Activated naive CD4-positive, alpha-beta T cell treated with anti-CD3 and anti-CD28 coated beads, Interleukin-2, amount 10 ng/mL, durations not matched to agents 7 days and 5 days (primary cell): ENCODE measurements around the gene PTH1R.

ENCODE experiments used
- CTCF ChIA-PET: fragments of 350-600 bp; sonication (Branson Sonifier 250); formaldehyde crosslinking; loops from one replicate; lab custom pipeline; 2021; ENCODE audit warnings: antibody characterized with exemption; lab: Charles Lee
- DNase-seq: peaks from one replicate; pipeline ENCODE4 v3.0.0-alpha.2; 2020
- H3K27ac Mint-ChIP-seq: one replicate; pipeline ENCODE4 v1.8.0; 2021; ENCODE audit warnings: mild to moderate bottlenecking, moderate library complexity, mixed read lengths
- H3K27me3 Mint-ChIP-seq: one replicate; pipeline ENCODE4 v1.8.0; 2021; ENCODE audit warnings: mild to moderate bottlenecking, mixed read lengths
- H3K36me3 Mint-ChIP-seq: one replicate; pipeline ENCODE4 v1.8.0; 2021; ENCODE audit warnings: mixed read lengths
- H3K4me1 Mint-ChIP-seq: one replicate; pipeline ENCODE4 v1.8.0; 2021; ENCODE audit warnings: mixed read lengths
- H3K4me3 Mint-ChIP-seq: one replicate; pipeline ENCODE4 v1.8.0; 2021; ENCODE audit warnings: mild to moderate bottlenecking, moderate library complexity, mixed read lengths
- H3K9me3 Mint-ChIP-seq: one replicate; pipeline ENCODE4 v1.8.0; 2021; ENCODE audit warnings: mixed read lengths

Gene PTH1R

DNA sequence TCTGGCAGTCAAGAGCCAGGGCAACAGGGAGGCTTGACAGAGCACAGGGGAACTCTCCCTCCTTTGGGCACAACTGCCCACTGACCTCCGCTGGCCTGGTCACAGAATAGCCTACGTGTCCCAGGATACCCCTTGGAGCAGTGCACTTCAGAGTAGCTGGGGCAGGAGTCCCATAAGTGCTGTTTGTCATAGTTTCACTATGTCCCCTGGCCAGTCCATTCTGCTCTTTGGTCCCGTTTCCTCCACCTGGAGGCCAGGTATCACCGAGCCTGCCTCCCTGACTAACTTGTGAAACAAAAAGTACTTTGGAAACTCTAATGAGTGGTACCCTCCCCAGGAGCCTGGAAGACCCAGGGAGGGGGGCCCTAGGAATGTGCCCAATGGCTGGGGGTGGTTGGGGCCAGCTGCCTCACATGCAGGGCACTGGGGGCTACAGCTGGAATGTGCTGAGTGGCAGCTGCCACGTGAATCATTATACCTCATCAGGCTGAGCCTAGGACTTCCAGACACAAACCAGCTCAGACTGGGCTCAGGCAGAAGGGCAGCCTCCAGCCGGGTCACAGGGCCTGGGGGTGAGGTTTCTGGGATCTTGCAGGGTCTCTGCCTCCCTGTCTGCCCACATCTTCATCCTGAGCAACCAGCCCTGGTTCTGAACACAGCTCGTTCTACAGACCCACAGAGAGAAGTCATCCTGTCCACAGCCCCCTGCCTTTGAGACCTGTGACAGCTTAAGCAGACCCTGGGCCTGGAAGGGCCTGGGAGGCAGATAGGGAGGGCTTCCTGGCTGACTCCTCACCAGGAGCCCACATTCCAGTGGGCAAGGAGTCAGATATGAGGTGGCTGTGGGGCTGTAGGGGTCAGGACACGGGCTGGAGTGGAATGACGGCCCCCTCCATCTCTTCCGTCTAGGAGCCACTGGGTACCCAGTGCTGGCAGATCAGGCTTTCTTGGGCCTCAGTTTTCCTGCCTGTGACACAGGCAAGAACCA is 914 bp upstream of the PTH1R start:
- CTCF ChIA-PET, result interaction anchor here (0.5 to 1.4 kb wide), 3 partner anchors 11 to 290 kb away, joined by 3 to 4 read pairs (median 3); no protein-coding TSS in a partner anchor
- no peak overlapping the region for H3K27ac Mint-ChIP-seq
- H3K4me3 Mint-ChIP-seq, result no peak overlapping the region
- peaks cover 92% of the 10 kb centered on the region for H3K27me3 Mint-ChIP-seq
- no peaks in the 10 kb centered on the region for H3K36me3 Mint-ChIP-seq
- DNase-seq, result no peak
- peaks cover 10% of the 10 kb centered on the region for H3K4me1 Mint-ChIP-seq
- H3K9me3 Mint-ChIP-seq, result no peaks in the 10 kb centered on the region

DNA sequence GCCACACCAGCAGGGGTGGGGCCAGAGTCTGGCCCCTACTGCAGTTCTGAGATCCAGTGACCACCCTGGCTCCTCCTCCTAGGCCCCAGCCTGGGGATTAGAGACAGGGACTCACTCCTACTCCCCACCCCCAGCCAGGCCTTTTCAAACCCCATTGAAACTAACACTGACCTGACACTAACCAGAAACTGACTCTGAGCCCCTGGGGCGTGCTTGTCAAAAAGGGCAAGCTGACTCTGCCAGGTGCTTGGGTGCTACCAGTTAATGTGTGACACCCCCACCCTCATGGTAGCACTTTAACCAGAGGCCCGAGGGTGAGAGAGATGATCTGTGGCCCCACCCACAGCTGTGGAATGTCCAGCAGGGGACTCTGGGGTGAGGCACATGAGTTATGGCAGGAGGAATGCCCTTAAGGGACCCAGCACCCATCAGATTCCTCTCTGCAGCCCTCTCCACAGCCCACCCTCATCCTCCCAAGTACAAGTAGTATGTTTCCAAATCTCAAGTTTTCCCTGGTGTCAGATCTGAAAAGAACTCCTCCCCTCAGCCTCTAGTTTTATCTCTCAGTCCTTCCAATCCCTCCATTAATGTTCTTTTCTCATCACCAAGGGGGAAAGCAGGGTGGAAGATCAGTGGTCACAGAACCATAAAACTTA is 1.4 kb downstream of the PTH1R start:
- CTCF ChIA-PET, result interaction anchor here (2.3 kb wide), 1 partner anchor 12 kb away, joined by 7 read pairs; no protein-coding TSS in a partner anchor
- H3K9me3 Mint-ChIP-seq, result no peaks in the 10 kb centered on the region
- no peaks in the 10 kb centered on the region for H3K36me3 Mint-ChIP-seq
- DNase-seq, result no peak
- no peak overlapping the region for H3K4me3 Mint-ChIP-seq
- H3K4me1 Mint-ChIP-seq, result peaks cover 13% of the 10 kb centered on the region
- no peak overlapping the region for H3K27ac Mint-ChIP-seq
- H3K27me3 Mint-ChIP-seq, result peaks cover 93% of the 10 kb centered on the region

DNA sequence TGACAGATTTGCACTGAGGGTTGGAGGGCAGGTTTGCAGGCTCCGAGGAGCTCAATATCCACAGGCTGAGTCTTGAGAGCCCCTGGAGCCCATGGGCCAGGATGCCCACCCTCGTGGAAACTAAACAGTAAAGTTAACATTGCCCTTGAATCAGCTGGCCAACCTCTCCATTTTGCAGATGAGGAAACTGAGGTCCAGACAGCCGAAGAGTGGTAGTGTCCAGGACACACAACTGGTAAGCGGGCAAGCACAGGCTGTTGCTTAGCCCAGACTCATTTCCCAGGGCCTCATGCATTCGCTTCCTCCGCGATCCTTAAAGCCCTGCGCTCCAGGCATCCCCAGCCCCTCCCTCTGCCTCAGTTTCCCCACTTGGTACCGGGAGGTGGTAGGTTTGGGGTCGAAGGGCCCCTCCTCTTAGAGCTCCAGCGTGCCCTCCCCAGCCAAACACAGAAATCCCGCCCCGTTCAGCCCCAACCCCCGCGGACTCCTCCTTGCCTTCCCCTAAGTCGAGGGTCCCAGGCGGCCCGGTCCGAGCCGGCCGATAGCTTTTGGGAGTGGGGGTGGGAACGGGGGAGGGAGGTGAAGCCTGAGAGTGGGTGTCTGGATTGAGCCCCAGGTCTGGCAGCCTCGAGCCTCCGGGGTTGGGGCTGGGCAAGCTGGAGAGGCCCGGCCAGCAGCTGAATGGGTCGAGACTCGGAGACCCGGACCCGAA is 3.5 kb downstream of the PTH1R start:
- Mint-ChIP-seq H3K36me3 (no peaks in the 10 kb centered on the region), H3K4me3 (no peak overlapping the region), H3K27me3 (peaks cover 93% of the 10 kb centered on the region), H3K4me1 (peaks cover 8% of the 10 kb centered on the region), H3K9me3 (no peaks in the 10 kb centered on the region), H3K27ac (no peak overlapping the region)
- CTCF ChIA-PET, result no interaction called here
- DNase-seq, result no peak

DNA sequence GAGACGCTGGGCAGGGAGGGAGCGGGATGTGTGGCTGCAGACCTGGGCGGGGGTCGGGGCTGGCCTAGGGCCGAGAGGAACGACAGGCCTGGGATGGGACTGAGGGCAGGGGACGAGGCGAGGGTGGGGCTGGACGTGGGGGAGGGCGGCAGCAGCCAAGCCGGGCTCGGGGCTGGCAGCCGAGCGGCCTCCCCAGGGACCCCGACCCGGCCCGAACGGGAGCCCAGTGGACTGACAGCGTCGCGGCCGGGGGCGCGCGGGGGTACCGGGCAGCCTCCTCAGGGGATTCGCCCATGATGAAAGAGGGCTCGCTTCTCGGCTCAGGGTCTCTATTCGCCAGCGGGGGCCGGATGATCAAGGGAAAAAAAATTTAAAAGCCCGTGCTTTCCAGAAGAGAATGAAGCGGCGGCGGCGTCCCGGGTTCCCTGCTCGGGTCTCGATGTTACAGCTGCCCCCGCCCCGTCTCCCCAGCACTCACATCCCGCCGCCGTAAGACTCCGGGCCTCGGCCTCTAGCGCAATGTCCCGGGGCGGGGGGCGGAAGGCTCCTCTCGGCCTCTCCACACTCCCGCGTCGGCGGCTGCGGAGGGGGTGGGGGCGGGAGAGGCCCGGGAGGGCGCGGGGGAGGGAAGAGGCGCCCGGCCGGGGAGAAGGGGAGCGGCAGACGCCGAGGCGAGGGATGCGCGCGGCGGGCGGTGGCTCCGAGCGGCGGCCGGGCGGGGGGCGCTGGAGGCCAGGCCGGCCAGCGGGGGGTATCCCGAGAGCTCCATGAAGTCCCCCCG is 4.3 kb downstream of the PTH1R start:
- Mint-ChIP-seq H3K4me1 (peaks cover 8% of the 10 kb centered on the region), H3K4me3 (peak overlapping the region; percentile 37), H3K9me3 (no peaks in the 10 kb centered on the region), H3K27me3 (peaks cover 98% of the 10 kb centered on the region), H3K36me3 (no peaks in the 10 kb centered on the region), H3K27ac (no peak overlapping the region)
- CTCF ChIA-PET, result no interaction called here
- peak; percentile 42 for DNase-seq

DNA sequence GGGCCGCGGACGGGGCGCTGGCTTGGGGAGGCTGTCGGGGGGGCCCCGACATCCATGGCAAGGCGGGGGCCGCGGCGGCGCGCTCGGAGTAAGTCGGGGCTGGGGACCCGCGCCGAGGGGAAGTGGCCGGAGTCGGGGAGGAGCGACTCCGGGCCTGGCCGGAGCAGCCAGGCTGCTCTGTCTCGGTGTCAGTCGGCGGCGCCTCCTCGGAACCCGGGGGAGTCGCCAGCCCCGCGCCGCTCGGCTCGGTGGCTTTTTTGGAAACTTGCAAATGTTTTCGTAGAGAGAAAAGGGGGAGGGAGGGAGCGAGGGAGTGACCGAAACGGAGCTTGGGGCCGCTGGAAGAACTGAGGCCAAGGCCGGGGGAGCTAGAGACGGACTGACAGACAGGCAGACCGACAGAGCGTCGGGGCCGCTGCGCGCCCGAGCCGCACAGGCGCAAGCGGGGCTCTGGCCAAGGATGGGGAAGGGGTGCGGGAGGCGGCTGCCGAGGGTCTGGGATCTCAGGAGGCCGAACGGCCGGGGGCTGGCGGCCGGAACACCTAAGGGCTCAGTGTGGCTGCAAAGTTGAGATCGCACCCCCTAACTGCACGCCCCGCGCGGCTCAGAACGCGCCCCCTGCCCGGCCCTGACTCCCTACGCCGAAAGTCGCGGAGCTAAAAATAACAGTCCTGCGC is 5.0 kb downstream of the PTH1R start:
- DNase-seq, result no peak
- Mint-ChIP-seq H3K27me3 (peaks cover 97% of the 10 kb centered on the region), H3K27ac (no peak overlapping the region), H3K36me3 (no peaks in the 10 kb centered on the region), H3K9me3 (no peaks in the 10 kb centered on the region), H3K4me3 (peak overlapping the region; percentile 18), H3K4me1 (peaks cover 8% of the 10 kb centered on the region)
- CTCF ChIA-PET, result interaction anchor here (1.4 kb wide), 1 partner anchor 13 kb away, joined by 4 read pairs; no protein-coding TSS in a partner anchor

- H3K36me3 Mint-ChIP-seq, result no peaks in the 10 kb centered on the region
- H3K4me1 Mint-ChIP-seq, result peaks cover 8% of the 10 kb centered on the region
- H3K27ac Mint-ChIP-seq, result no peak overlapping the region
- H3K9me3 Mint-ChIP-seq, result no peaks in the 10 kb centered on the region
- DNase-seq, result peak; percentile 46
- peaks cover 91% of the 10 kb centered on the region for H3K27me3 Mint-ChIP-seq
- H3K4me3 Mint-ChIP-seq, result no peak overlapping the region
- CTCF ChIA-PET, result interaction anchor here (1.4 kb wide), 1 partner anchor 12 kb away, joined by 4 read pairs; no protein-coding TSS in a partner anchor
Observed at GRCh38 chr3:46883054-46883829, 5.7 kb downstream of the PTH1R start.

GRCh38 chr3:46883830-46884185 is 6.3 kb downstream of the PTH1R start:
- CTCF ChIA-PET, result interaction anchor here (1.4 kb wide), 1 partner anchor 11 kb away, joined by 4 read pairs; no protein-coding TSS in a partner anchor
- peaks cover 8% of the 10 kb centered on the region for H3K4me1 Mint-ChIP-seq
- H3K4me3 Mint-ChIP-seq, result no peak overlapping the region

DNA sequence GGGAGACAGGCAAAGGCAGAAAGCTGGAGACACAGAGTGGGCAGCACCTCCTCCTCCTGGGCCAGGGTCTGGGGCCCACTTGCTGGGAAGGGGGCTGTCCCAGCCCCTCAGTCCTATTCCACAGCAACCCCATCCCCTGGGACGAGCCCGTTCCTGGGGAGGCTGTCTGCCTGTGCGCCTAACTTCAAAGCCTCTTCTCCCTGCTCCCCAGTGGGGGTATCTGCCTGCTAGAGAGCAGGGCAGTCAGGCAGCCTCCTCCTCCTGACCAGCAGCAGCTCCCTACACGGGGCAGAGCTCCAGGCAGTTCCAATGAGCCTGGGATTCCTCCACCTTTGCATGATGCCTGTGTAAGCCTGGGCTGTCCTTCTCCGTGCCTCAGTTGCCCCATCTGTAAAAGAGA is 6.9 kb downstream of the PTH1R start:
- H3K9me3 Mint-ChIP-seq, result no peaks in the 10 kb centered on the region
- no peaks in the 10 kb centered on the region for H3K36me3 Mint-ChIP-seq
- CTCF ChIA-PET, result no interaction called here
- peaks cover 8% of the 10 kb centered on the region for H3K4me1 Mint-ChIP-seq
- no peak for DNase-seq
- H3K27ac Mint-ChIP-seq, result no peak overlapping the region
- H3K4me3 Mint-ChIP-seq, result no peak overlapping the region
- peaks cover 91% of the 10 kb centered on the region for H3K27me3 Mint-ChIP-seq

More at GRCh38 chr3:46883830-46884185, 6.3 kb downstream of the PTH1R start:
- H3K9me3 Mint-ChIP-seq, result no peaks in the 10 kb centered on the region
- peaks cover 91% of the 10 kb centered on the region for H3K27me3 Mint-ChIP-seq
- H3K36me3 Mint-ChIP-seq, result no peaks in the 10 kb centered on the region
- no peak for DNase-seq
- H3K27ac Mint-ChIP-seq, result no peak overlapping the region

DNA sequence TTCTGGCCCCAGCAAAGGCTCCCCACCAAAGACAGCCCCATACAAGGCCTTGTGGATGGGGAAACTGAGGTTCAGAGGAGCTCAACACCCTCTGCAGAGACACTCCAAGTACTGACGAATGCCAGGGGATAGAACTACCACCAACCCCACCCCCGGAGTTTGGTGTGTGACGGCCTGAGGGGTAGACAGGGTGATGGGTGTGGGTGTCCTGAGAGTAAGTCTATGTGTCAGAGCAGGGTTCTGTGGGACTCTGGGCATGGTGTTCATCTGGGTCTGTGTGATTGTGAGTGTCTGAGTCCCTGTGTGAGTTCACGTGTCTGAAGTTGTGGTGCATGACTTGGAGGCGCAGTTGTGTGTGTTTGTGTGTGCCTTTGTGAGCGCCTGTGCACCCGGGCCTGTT is 7.4 kb downstream of the PTH1R start:
- CTCF ChIA-PET, result no interaction called here
- H3K4me1 Mint-ChIP-seq, result peaks cover 8% of the 10 kb centered on the region
- H3K27me3 Mint-ChIP-seq, result peaks cover 91% of the 10 kb centered on the region
- no peak for DNase-seq
- no peaks in the 10 kb centered on the region for H3K36me3 Mint-ChIP-seq
- H3K27ac Mint-ChIP-seq, result no peak overlapping the region
- no peak overlapping the region for H3K4me3 Mint-ChIP-seq
- H3K9me3 Mint-ChIP-seq, result no peaks in the 10 kb centered on the region

DNA sequence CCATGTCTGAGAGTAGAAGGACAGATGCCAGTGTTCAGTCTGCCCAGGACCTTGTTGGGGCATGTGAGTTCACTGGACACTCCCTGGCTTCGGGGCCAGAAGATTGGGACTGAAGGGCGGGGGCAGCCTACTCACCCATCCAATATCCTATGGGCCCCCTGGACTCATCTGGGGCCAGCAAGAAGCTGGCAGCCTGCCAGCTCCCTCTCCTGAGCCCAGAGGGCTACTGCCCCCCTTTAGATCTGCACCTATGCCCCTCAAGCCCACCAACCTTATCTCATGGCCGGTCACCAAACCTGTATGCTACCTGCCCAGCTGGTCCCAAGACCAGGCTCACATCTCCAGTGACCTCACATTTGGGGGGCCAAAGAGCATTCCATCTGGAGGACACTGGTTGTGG is 8.1 kb downstream of the PTH1R start:
- CTCF ChIA-PET, result interaction anchor here (0.8 to 1.7 kb wide), 2 partner anchors 9 to 37 kb away, joined by 4 read pairs; no protein-coding TSS in a partner anchor
- Mint-ChIP-seq H3K27ac (no peak overlapping the region), H3K4me3 (no peak overlapping the region), H3K4me1 (peaks cover 6% of the 10 kb centered on the region), H3K36me3 (no peaks in the 10 kb centered on the region), H3K27me3 (peaks cover 91% of the 10 kb centered on the region), H3K9me3 (no peaks in the 10 kb centered on the region)
- no peak for DNase-seq

- H3K4me3 Mint-ChIP-seq, result no peak overlapping the region
- peaks cover 92% of the 10 kb centered on the region for H3K27me3 Mint-ChIP-seq
- DNase-seq, result no peak
- H3K9me3 Mint-ChIP-seq, result no peaks in the 10 kb centered on the region
- no peaks in the 10 kb centered on the region for H3K36me3 Mint-ChIP-seq
- H3K4me1 Mint-ChIP-seq, result peaks cover 3% of the 10 kb centered on the region
- CTCF ChIA-PET, result no interaction called here
- no peak overlapping the region for H3K27ac Mint-ChIP-seq
Observed at GRCh38 chr3:46887980-46888494, 10.5 kb downstream of the PTH1R start.

DNA sequence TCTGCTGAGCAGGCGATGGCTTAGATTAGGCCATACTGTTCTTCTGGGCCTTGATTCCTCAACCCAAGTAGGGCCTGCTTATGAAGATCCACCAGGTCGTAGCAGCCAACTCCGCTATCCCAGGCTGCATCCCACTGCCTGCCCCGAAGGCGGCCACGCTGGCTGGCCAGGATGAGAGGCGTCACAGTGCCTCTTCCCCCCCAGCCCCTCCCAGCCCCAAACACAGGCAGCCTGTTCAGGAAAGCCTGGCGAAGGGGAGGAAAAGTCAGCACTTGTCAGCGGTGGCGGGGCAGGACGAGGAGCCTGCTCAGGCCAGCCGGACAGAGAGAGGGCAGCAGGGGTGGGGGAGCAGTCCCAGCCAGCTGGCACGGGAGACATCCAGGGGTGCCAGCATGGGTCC is 11.2 kb downstream of the PTH1R start:
- DNase-seq, result no peak
- Mint-ChIP-seq H3K36me3 (no peaks in the 10 kb centered on the region), H3K27ac (no peak overlapping the region), H3K27me3 (peaks cover 94% of the 10 kb centered on the region), H3K4me1 (peaks cover 3% of the 10 kb centered on the region), H3K9me3 (no peaks in the 10 kb centered on the region), H3K4me3 (no peak overlapping the region)
- CTCF ChIA-PET, result no interaction called here
